Dendritic cell treated with granulocyte-macrophage colony-stimulating factor and Interleukin-4, amounts not matched to agents 40 ng/mL and 50 ng/mL, for 4 days (primary cell): Measurements from ENCODE around the gene ITGAD.
A peak's percentile ranks its signal among the peaks of the same experiment; 100 is the strongest.

Source experiments
- H3K27ac Mint-ChIP-seq: one replicate; pipeline ENCODE4 v1.8.0; 2022; ENCODE audit warnings: mild to moderate bottlenecking, mixed read lengths
- H3K27me3 Mint-ChIP-seq: one replicate; pipeline ENCODE4 v1.8.0; 2022; ENCODE audit warnings: mild to moderate bottlenecking, mixed read lengths
- H3K36me3 Mint-ChIP-seq: one replicate; pipeline ENCODE4 v1.8.0; 2022; ENCODE audit warnings: low read depth, mixed read lengths
- H3K4me1 Mint-ChIP-seq: one replicate; pipeline ENCODE4 v1.8.0; 2022; ENCODE audit warnings: low read depth, mixed read lengths
- H3K4me3 Mint-ChIP-seq: one replicate; pipeline ENCODE4 v1.8.0; 2022; ENCODE audit warnings: mild to moderate bottlenecking, moderate library complexity, mixed read lengths
- H3K9me3 Mint-ChIP-seq: one replicate; pipeline ENCODE4 v1.8.0; 2022; ENCODE audit warnings: mixed read lengths
- intact Hi-C: fragments of 100-400 bp; cut with micrococcal nuclease; formaldehyde crosslinking; loops from one replicate; pipeline ENCODE4 v1.15.0; 2022

ITGAD gene

DNA sequence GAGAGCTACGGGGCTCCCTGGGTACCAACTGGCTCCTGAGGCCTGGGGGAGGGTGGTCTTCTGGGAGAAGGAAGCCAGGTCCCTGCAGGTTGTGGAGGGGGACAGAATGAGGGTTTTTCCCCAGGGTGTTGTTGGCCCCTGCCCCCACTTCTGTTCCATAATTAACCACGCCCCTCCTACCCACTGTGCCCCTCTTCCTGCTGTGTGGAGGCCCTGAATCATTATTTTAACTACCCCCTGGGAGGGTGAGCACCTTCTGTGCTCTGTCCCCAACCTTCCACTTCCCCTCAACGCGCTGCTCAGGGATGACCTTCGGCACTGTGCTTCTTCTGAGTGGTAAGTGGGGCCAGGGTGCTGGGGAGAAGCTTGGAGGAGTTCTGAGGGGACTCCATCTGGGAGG lies at the start of gene ITGAD:
TSS of gene ITGAD (plus strand) at position 280 of the 400 bp plus-strand sequence. CDS start at position 306, 26 bp downstream.
- H3K27ac Mint-ChIP-seq = peak within 1 kb of the TSS; percentile 25
- H3K4me1 Mint-ChIP-seq = peaks cover 42% of the 10 kb centered on the region
- no peaks in the 10 kb centered on the region for H3K27me3 Mint-ChIP-seq
- H3K36me3 Mint-ChIP-seq = no peaks in the 10 kb centered on the region
- no peak within 1 kb of the TSS for H3K4me3 Mint-ChIP-seq
- intact Hi-C loops = no loop called here
- no peaks in the 10 kb centered on the region for H3K9me3 Mint-ChIP-seq

DNA sequence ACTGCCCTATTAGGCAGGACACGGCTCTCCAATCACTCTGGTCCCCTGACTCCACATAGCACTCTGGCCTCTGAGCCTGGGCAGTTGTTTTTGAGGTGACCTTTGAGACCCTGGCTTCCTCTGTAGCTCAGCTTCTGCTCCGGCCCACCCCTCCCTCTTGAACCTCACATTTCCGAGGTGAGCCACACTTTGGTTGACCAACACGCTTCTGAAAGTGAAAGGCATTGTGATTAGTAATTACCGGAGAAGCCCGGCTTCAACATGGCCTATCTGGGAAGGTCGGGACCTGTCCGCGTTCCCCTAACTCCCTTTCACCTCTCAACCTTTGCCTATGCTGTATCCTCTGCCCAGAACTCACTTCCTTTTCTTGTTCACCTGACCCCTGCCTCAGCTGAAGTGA lies 48.4 kb upstream of the ITGAD start:
- Mint-ChIP-seq H3K27ac (peak overlapping the region; percentile 29), H3K27me3 (no peaks in the 10 kb centered on the region), H3K36me3 (no peaks in the 10 kb centered on the region), H3K4me1 (peaks cover 50% of the 10 kb centered on the region), H3K9me3 (no peaks in the 10 kb centered on the region), H3K4me3 (peak overlapping the region; percentile 0)
- intact Hi-C loops = no loop called here

DNA sequence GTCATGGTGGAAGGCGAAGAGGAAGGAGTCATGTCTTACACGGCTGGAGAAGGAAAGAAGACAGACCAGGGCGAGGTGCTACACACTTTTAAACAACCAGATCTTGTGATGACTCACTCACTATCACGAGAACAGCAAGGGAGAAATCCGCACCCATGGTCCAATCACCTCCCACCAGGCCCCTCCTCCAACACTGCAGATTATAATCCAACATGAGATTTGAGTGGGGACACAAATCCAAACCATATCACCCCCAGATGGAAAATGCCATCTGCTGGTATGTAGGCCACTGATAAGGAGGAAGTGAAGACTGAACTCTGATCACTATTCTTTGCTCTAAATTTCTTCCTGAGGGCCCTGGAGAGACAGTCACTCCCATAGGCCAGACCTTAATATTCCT lies 45.7 kb upstream of the ITGAD start:
- Mint-ChIP-seq H3K27ac (peak overlapping the region; percentile 97), H3K27me3 (no peaks in the 10 kb centered on the region), H3K4me3 (no peak overlapping the region), H3K36me3 (no peaks in the 10 kb centered on the region), H3K4me1 (peaks cover 75% of the 10 kb centered on the region), H3K9me3 (no peaks in the 10 kb centered on the region)
- intact Hi-C loops = no loop called here

DNA sequence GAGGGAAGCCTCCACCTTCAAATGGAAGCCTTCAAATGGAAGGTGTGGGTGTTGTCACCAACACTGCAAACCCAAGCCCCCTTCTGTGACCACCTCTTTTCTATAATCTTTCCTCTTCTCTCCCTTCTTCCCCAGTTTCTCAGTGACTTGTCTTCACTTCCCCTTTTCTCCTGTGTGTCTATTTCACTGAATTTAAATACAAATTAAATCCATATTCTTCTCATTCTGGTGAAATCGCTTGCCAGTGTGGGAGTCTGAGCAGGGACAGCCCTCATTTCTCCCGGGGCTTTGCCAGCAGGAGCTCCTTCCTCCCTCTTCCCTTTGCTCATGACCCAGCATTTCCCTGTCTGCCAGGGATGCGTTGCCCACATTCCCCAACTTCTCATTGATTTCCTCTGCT lies 44.6 kb upstream of the ITGAD start:
- intact Hi-C loops = no loop called here
- peaks cover 86% of the 10 kb centered on the region for H3K4me1 Mint-ChIP-seq
- H3K36me3 Mint-ChIP-seq = no peaks in the 10 kb centered on the region
- no peaks in the 10 kb centered on the region for H3K27me3 Mint-ChIP-seq
- H3K9me3 Mint-ChIP-seq = no peaks in the 10 kb centered on the region
- peak overlapping the region; percentile 97 for H3K27ac Mint-ChIP-seq
- peak overlapping the region; percentile 7 for H3K4me3 Mint-ChIP-seq

GRCh38 chr16:31350275-31351005 lies 42.7 kb upstream of the ITGAD start:
- Mint-ChIP-seq H3K4me1 (peaks cover 89% of the 10 kb centered on the region), H3K36me3 (peaks cover 6% of the 10 kb centered on the region), H3K9me3 (no peaks in the 10 kb centered on the region), H3K27ac (peak overlapping the region; percentile 97), H3K4me3 (peak overlapping the region; percentile 42), H3K27me3 (no peaks in the 10 kb centered on the region)
- intact Hi-C loops = loop anchor here (10.0 kb wide), 1 partner anchor 166 kb away; the partner anchor contains the start of gene FUS

GRCh38 chr16:31351246-31351941 lies 41.7 kb upstream of the ITGAD start:
- Mint-ChIP-seq H3K9me3 (no peaks in the 10 kb centered on the region), H3K4me1 (peaks cover 94% of the 10 kb centered on the region), H3K36me3 (peaks cover 15% of the 10 kb centered on the region), H3K4me3 (peak overlapping the region; percentile 69), H3K27me3 (no peaks in the 10 kb centered on the region), H3K27ac (peak overlapping the region; percentile 97)
- intact Hi-C loops = loop anchor here (10.0 kb wide), 1 partner anchor 167 kb away; the partner anchor contains the start of gene FUS

GRCh38 chr16:31351942-31352325 lies 41.2 kb upstream of the ITGAD start:
- Mint-ChIP-seq H3K36me3 (peaks cover 21% of the 10 kb centered on the region), H3K27ac (peak overlapping the region; percentile 97), H3K27me3 (no peaks in the 10 kb centered on the region), H3K4me3 (peak overlapping the region; percentile 69), H3K9me3 (no peaks in the 10 kb centered on the region), H3K4me1 (peaks cover 94% of the 10 kb centered on the region)
- intact Hi-C loops = loop anchor here (10.0 kb wide), 1 partner anchor 167 kb away; the partner anchor contains the start of gene FUS

- peak overlapping the region; percentile 69 for H3K4me3 Mint-ChIP-seq
- intact Hi-C loops = loop anchor here (10.0 kb wide), 1 partner anchor 168 kb away; the partner anchor contains the start of gene FUS
- H3K36me3 Mint-ChIP-seq = peaks cover 27% of the 10 kb centered on the region
- no peaks in the 10 kb centered on the region for H3K27me3 Mint-ChIP-seq
- no peaks in the 10 kb centered on the region for H3K9me3 Mint-ChIP-seq
- peaks cover 94% of the 10 kb centered on the region for H3K4me1 Mint-ChIP-seq
- H3K27ac Mint-ChIP-seq = peak overlapping the region; percentile 97
Measured at GRCh38 chr16:31352376-31353115, 40.6 kb upstream of the ITGAD start.

GRCh38 chr16:31354394-31355291 lies 38.5 kb upstream of the ITGAD start, which contains the start of gene ITGAX:
TSS of gene ITGAX (plus strand) at chr16:31355176. CDS start at chr16:31355255, 79 bp downstream.
- intact Hi-C loops = loop anchor here (5.0 to 10.0 kb wide), 3 partner anchors 32 to 227 kb away; partner anchors contain the start of gene FUS
- H3K4me3 Mint-ChIP-seq = peak within 1 kb of the TSS; percentile 96
- H3K4me1 Mint-ChIP-seq = peaks cover 92% of the 10 kb centered on the region
- H3K36me3 Mint-ChIP-seq = peaks cover 48% of the 10 kb centered on the region
- no peaks in the 10 kb centered on the region for H3K27me3 Mint-ChIP-seq
- no peaks in the 10 kb centered on the region for H3K9me3 Mint-ChIP-seq
- H3K27ac Mint-ChIP-seq = peak within 1 kb of the TSS; percentile 97

- H3K27ac Mint-ChIP-seq = peak overlapping the region; percentile 97
- peaks cover 57% of the 10 kb centered on the region for H3K36me3 Mint-ChIP-seq
- peaks cover 92% of the 10 kb centered on the region for H3K4me1 Mint-ChIP-seq
- intact Hi-C loops = loop anchor here (5.0 to 10.0 kb wide), 3 partner anchors 33 to 228 kb away; partner anchors contain the start of gene FUS
- peak overlapping the region; percentile 96 for H3K4me3 Mint-ChIP-seq
- no peaks in the 10 kb centered on the region for H3K9me3 Mint-ChIP-seq
- no peaks in the 10 kb centered on the region for H3K27me3 Mint-ChIP-seq
Measured at GRCh38 chr16:31355431-31356100, 37.6 kb upstream of the ITGAD start.

DNA sequence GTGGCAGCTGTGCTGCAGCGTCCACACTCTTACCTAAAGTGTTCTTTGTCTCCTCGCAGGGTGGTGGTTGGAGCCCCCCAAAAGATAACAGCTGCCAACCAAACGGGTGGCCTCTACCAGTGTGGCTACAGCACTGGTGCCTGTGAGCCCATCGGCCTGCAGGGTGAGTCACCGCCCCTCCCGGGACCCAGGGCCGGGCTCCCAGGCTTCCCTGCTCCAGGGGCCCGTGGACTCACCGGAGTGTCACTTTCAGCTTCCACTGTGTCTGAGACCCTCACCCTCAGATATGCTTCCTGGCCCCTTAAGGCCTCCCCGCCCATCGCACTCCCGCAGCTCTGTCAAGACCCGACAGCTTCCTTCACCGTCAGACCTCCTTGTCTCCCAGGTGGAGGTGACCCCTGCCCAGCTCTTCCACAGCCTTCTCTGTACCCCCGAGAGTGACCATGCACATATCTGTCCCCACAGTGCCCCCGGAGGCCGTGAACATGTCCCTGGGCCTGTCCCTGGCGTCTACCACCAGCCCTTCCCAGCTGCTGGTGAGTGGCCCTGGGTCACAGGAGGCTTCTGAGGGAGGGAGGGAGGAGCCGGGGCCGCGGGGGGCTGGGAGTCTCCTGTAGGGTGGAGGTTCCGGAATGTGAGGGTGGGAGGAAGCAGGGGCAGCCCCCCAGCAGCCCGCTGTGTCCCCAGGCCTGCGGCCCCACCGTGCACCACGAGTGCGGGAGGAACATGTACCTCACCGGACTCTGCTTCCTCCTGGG lies 36.4 kb upstream of the ITGAD start:
- Mint-ChIP-seq H3K27me3 (no peaks in the 10 kb centered on the region), H3K4me1 (peaks cover 94% of the 10 kb centered on the region), H3K9me3 (no peaks in the 10 kb centered on the region), H3K27ac (peak overlapping the region; percentile 97), H3K4me3 (peak overlapping the region; percentile 96), H3K36me3 (peaks cover 69% of the 10 kb centered on the region)
- intact Hi-C loops = loop anchor here (5.0 to 10.0 kb wide), 3 partner anchors 34 to 229 kb away; partner anchors contain the start of gene FUS
